Measurements from ENCODE around the gene FAM118B. TPM values are rescaled to one million over a fixed set of nuclear protein-coding genes. Genes with fewer than 3 reads are reported as not detected.
A peak's percentile ranks its signal among the peaks of the same experiment; 100 is the strongest.

The FAM118B gene
- total and polyA plus RNA-seq, 2 of the 4 experiments (the other 2 are of a cell fraction), result 20.0 to 27.2 TPM

DNA sequence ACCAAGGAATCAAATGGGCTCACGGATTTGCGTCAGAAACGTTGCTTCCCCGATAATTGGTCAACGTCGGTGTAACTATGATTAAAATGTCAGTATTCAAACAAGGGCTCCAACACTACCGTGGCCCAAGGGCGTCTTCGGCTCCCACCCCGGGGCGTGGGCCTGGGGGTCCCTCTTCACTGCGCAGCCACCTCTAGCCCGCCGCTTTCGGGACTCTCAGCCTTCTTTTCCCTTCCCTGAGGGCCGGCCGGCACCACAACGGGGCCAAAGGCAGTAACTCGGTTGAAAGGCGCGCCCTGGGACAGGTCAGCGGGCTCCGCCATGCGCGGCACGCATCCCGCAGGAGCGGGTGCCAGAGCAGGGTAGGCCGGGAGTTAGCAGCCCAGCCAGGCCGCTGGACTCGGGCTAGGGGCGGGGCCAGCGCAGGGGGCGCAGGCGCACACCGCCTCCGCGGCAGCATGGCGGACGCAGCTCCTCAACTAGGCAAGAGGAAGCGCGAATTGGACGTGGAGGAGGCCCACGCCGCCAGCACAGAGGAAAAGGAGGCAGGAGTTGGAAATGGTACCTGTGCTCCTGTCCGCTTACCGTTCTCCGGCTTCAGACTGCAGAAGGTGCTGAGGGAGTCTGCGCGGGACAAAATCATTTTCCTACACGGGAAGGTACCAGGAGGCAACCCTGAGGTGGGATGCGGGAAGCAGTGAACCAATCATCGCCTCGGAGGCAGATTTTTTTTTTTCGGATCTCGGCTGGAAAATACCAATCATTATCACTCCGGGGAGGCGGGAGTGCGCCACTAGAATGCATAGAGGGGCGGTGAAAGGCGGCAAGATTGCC lies 92.3 kb downstream of the FAM118B start, which contains the start of gene DCPS:
DCPS (plus strand) TSS at position 438 of the 834 bp plus-strand sequence; CDS start at position 459, 21 bp downstream.
- dilution Hi-C loops (cut with HindIII; ENCODE audit: low sequenced_read_pairs, unreplicated experiment), result no loop called here
- peak within 1 kb of the TSS; percentile 94 to 99 for H4K8ac ChIP-seq (ENCODE audit: low read depth in 2 of 2, low read length in 2 of 2)
- peak within 1 kb of the TSS; percentile 79 for H3K4me2 ChIP-seq (ENCODE audit: low read depth, low read length)
- H2AK9ac ChIP-seq (replicated peaks; ENCODE audit: low read depth, low read length, poor library complexity), result peak within 1 kb of the TSS; percentile 86
- peaks cover 3% of the 10 kb centered on the region; the same call in 1 of the 2 replicates for H3K4me1 ChIP-seq (ENCODE audit: control insufficient read depth, insufficient read depth, low read length)
- CTCF ChIA-PET, result interaction anchor here (1.2 kb wide), 1 partner anchor 177 kb away, joined by 6 read pairs; no protein-coding TSS in a partner anchor
- H3K27ac ChIP-seq (ENCODE audit: insufficient read depth, low read length), result peak within 1 kb of the TSS; percentile 85
- BruUV-seq (replicated peaks), result no TSS peak
- 0% methylated on average over 11 of the region's 61 CpGs; no CpG with 5 or more reads in 1 of the 2 experiments for WGBS, 2 experiments (ENCODE audit: extremely low coverage in 2 of 2, insufficient read length in 1 of 2)
- H3K4ac ChIP-seq (ENCODE audit: low read depth, low read length), result peak within 1 kb of the TSS; percentile 98
- H3K23ac ChIP-seq (ENCODE audit: low read depth, low read length), result peak within 1 kb of the TSS; percentile 99
- H3K27me3 ChIP-seq (ENCODE audit: control insufficient read depth, insufficient read depth, low read length), result no peaks in the 10 kb centered on the region
- peak; percentile 88 for DNase-seq
- H3K36me3 ChIP-seq (ENCODE audit: control insufficient read depth, insufficient read depth, low read length), result 0 out of 2 replicates have a peak, but pooled peaks cover 2% of the 10 kb centered on the region
- POLR2A ChIA-PET (ENCODE audit: unreplicated experiment), result interaction anchor here (0.6 to 0.9 kb wide), 2 partner anchors 341 to 1506 kb away, joined by 3 read pairs; no protein-coding TSS in a partner anchor
- peak within 1 kb of the TSS; percentile 76 for H3K9ac ChIP-seq (ENCODE audit: low read depth, low read length)
- H4K91ac ChIP-seq (ENCODE audit: insufficient read depth, low read depth, low read length), result peak within 1 kb of the TSS; percentile 98
- H2AK5ac ChIP-seq (ENCODE audit: low read depth, low read length), result peak within 1 kb of the TSS; percentile 82; the same call in 1 of the 2 replicates
- H2BK15ac ChIP-seq (ENCODE audit: low read depth, low read length), result peak within 1 kb of the TSS; percentile 99
- peak; percentile 99 for ATAC-seq (ENCODE audit: low read depth)
- H2AFZ ChIP-seq (replicated peaks; ENCODE audit: low read length, poor library complexity), result peak within 1 kb of the TSS; percentile 100
- in situ Hi-C loops (cut with MboI; ENCODE audit: low sequenced_read_pairs), result loop anchor here (10.0 to 25.0 kb wide), 4 partner anchors 301 to 1033 kb away; no protein-coding TSS in a partner anchor
- peak within 1 kb of the TSS; percentile 99 for H3K14ac ChIP-seq (replicated peaks; ENCODE audit: low read depth, low read length)
- no peaks in the 10 kb centered on the region for H3K9me3 ChIP-seq (ENCODE audit: control insufficient read depth, insufficient read depth, low read length)
- peak within 1 kb of the TSS; percentile 91 for H2BK5ac ChIP-seq (ENCODE audit: low read depth, low read length, poor library complexity, severe bottlenecking)
- H3K79me1 ChIP-seq (ENCODE audit: low read depth in 1 of 2, low read length in 2 of 2), result peaks cover 12 to 23% of the 10 kb centered on the region in 2 experiments
- intact Hi-C loops (cut with micrococcal nuclease), result loop anchor here (1.0 to 10.0 kb wide), 2 partner anchors 14 to 1731 kb away; no protein-coding TSS in a partner anchor
- no peaks in the 10 kb centered on the region for H4K20me1 ChIP-seq (ENCODE audit: insufficient read depth, low read length)
- H4K5ac ChIP-seq (ENCODE audit: low read depth, low read length), result peak within 1 kb of the TSS; percentile 77
- no peaks in the 10 kb centered on the region for H3K9me1 ChIP-seq (ENCODE audit: insufficient read depth, low read length)
- peak within 1 kb of the TSS; percentile 86 for H2BK20ac ChIP-seq (ENCODE audit: low read depth, low read length)
- peak within 1 kb of the TSS; percentile 98 for H2BK120ac ChIP-seq (ENCODE audit: low read depth, low read length)
- H3K18ac ChIP-seq (ENCODE audit: low read depth, low read length), result peak within 1 kb of the TSS; percentile 79
- H3K56ac ChIP-seq (ENCODE audit: extremely low read depth, insufficient read depth, low read length), result peak within 1 kb of the TSS; percentile 92
- peak within 1 kb of the TSS; percentile 55 for H3K4me3 ChIP-seq (ENCODE audit: insufficient read depth, low read depth, low read length)
- TF ChIP-seq NFE2L2 (IDR thresholded peaks at IDR 0.05; ENCODE audit: low read depth, low read length), result no peak
- TF ChIP-seq BHLHE40 (IDR thresholded peaks at IDR 0.05; ENCODE audit: low read depth, low read length), result peak; percentile 60; the same call in 1 of the 2 replicates
- TF ChIP-seq RFX5 (IDR thresholded peaks at IDR 0.05; ENCODE audit: low read depth, low read length), result no peak
- peak; percentile 90 for TF ChIP-seq POLR2A (IDR thresholded peaks at IDR 0.05; ENCODE audit: low read depth, low read length)
- TF ChIP-seq RAD21 (IDR thresholded peaks at IDR 0.05; ENCODE audit: low read length), result no peak
- TF ChIP-seq, protein P1, sequence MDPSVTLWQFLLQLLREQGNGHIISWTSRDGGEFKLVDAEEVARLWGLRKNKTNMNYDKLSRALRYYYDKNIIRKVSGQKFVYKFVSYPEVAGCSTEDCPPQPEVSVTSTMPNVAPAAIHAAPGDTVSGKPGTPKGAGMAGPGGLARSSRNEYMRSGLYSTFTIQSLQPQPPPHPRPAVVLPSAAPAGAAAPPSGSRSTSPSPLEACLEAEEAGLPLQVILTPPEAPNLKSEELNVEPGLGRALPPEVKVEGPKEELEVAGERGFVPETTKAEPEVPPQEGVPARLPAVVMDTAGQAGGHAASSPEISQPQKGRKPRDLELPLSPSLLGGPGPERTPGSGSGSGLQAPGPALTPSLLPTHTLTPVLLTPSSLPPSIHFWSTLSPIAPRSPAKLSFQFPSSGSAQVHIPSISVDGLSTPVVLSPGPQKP (IDR thresholded peaks at IDR 0.05; ENCODE audit: borderline replicate concordance, low read depth, low read length), result no peak
- TF ChIP-seq SMC3 (IDR thresholded peaks at IDR 0.05; ENCODE audit: low read depth, low read length), result no peak
- TF ChIP-seq RCOR1 (IDR thresholded peaks at IDR 0.05; ENCODE audit: insufficient replicate concordance, low read length), result no peak
- TF ChIP-seq MAZ (IDR thresholded peaks at IDR 0.05; ENCODE audit: borderline replicate concordance, low read depth, low read length), result peak; percentile 73; the same call in 1 of the 2 replicates
- TF ChIP-seq CHD1 (IDR thresholded peaks at IDR 0.05; ENCODE audit: low read depth, low read length), result no peak
- no peak for TF ChIP-seq CEBPB (IDR thresholded peaks at IDR 0.05; ENCODE audit: low read depth, low read length)
- no peak for TF ChIP-seq MAFK (IDR thresholded peaks at IDR 0.05; ENCODE audit: low read depth, low read length)
- TF ChIP-seq, protein P2, sequence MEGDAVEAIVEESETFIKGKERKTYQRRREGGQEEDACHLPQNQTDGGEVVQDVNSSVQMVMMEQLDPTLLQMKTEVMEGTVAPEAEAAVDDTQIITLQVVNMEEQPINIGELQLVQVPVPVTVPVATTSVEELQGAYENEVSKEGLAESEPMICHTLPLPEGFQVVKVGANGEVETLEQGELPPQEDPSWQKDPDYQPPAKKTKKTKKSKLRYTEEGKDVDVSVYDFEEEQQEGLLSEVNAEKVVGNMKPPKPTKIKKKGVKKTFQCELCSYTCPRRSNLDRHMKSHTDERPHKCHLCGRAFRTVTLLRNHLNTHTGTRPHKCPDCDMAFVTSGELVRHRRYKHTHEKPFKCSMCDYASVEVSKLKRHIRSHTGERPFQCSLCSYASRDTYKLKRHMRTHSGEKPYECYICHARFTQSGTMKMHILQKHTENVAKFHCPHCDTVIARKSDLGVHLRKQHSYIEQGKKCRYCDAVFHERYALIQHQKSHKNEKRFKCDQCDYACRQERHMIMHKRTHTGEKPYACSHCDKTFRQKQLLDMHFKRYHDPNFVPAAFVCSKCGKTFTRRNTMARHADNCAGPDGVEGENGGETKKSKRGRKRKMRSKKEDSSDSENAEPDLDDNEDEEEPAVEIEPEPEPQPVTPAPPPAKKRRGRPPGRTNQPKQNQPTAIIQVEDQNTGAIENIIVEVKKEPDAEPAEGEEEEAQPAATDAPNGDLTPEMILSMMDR (conservative IDR thresholded peaks at IDR 0.05; ENCODE audit: low read depth, low read length), result no peak
- TF ChIP-seq MXI1 (IDR thresholded peaks at IDR 0.05; ENCODE audit: borderline replicate concordance, low read depth, low read length), result peak; percentile 97
- no peak for TF ChIP-seq FOS (IDR thresholded peaks at IDR 0.05; ENCODE audit: low read depth, low read length)
